HEK293 (cell line): ENCODE measurements around the gene DENND1A.
A peak's percentile ranks its signal among the peaks of the same experiment; 100 is the strongest.

Experiments used
- CTCF ChIA-PET: fragments of 350-600 bp; formaldehyde crosslinking; extraction: SDS; loops from one replicate; lab custom pipeline; 2021; ENCODE audit warnings: antibody characterized with exemption; lab: Yijun Ruan, JAX
- POLR2A ChIA-PET: fragments of 300-600 bp; formaldehyde crosslinking; extraction: SDS; loops from one replicate; lab custom pipeline; 2020; ENCODE audit warnings: antibody characterized with exemption, inconsistent platforms; lab: Yijun Ruan, JAX
- H3K27ac ChIP-seq: fragments of 200-500 bp; sonication (Bioruptor generic); 2 replicates; pipeline ENCODE4 v1.5.1; 2014; ENCODE audit warnings: low read depth, low read length, control low read depth, inconsistent platforms; ENCODE audit errors: extremely low read depth
- H3K36me3 ChIP-seq, 2 experiments: fragments of 200-500 bp in 1 of 2; sonication (Bioruptor generic) in 1 of 2; 1 replicate in 1 of 2; 2 replicates in 1 of 2; pipeline ENCODE4 v1.5.1; 2014 to 2017; ENCODE audit warnings: inconsistent platforms in 2 of 2, low read length in 2 of 2; ENCODE audit not compliant: control insufficient read depth in 2 of 2, insufficient read depth in 1 of 2
- H3K4me1 ChIP-seq: fragments of 200-500 bp; sonication (Bioruptor generic); 2 replicates; pipeline ENCODE4 v1.5.1; 2014; ENCODE audit warnings: mild to moderate bottlenecking, low read length, inconsistent platforms; ENCODE audit not compliant: control insufficient read depth, insufficient read depth
- H3K4me3 ChIP-seq: 2 replicates; pipeline ENCODE4 v1.5.1; 2011; ENCODE audit warnings: low read depth, mild to moderate bottlenecking, control low read depth, low read length, moderate library complexity
- H3K9me3 ChIP-seq: fragments of 200-500 bp; sonication (Bioruptor generic); 2 replicates; pipeline ENCODE4 v1.5.1; 2014; ENCODE audit warnings: low read depth, low read length, inconsistent platforms; ENCODE audit not compliant: control insufficient read depth, insufficient read depth
- GLIS1 ChIP-seq: fragments of 450-650 bp; formaldehyde crosslinking; IDR thresholded peaks from 2 replicates; pipeline ENCODE4 v1.5.1; 2016; ENCODE audit warnings: missing biosample characterization, missing genetic modification characterization
- GLIS2 ChIP-seq: fragments of 450-650 bp; formaldehyde crosslinking; IDR thresholded peaks from 2 replicates; pipeline ENCODE4 v1.5.1; 2016; ENCODE audit warnings: missing biosample characterization, missing genetic modification characterization
- SCRT1 ChIP-seq: fragments of 450-650 bp; formaldehyde crosslinking; IDR thresholded peaks from 2 replicates; pipeline ENCODE4 v1.5.1; 2016; ENCODE audit warnings: missing biosample characterization, missing genetic modification characterization, borderline replicate concordance
- ZBTB1 ChIP-seq: fragments of 450-650 bp; formaldehyde crosslinking; IDR thresholded peaks from 2 replicates; pipeline ENCODE4 v1.5.1; 2016; ENCODE audit warnings: missing biosample characterization, missing genetic modification characterization
- ZNF19 ChIP-seq: fragments of 450-650 bp; formaldehyde crosslinking; IDR thresholded peaks from 2 replicates; pipeline ENCODE4; 2016; ENCODE audit warnings: missing biosample characterization, missing genetic modification characterization, low read depth
- ZNF24 ChIP-seq: fragments of 450-650 bp; formaldehyde crosslinking; IDR thresholded peaks from 2 replicates; pipeline ENCODE4 v1.5.1; 2016; ENCODE audit warnings: missing biosample characterization, missing genetic modification characterization
- ZNF335 ChIP-seq: fragments of 450-650 bp; formaldehyde crosslinking; conservative IDR thresholded peaks from 2 replicates; pipeline ENCODE4 v1.5.1; 2016; ENCODE audit warnings: missing biosample characterization, missing genetic modification characterization
- ZNF341 ChIP-seq: fragments of 450-650 bp; formaldehyde crosslinking; IDR thresholded peaks from 2 replicates; pipeline ENCODE4; 2016; ENCODE audit warnings: low read depth, missing biosample characterization, missing genetic modification characterization
- ZNF366 ChIP-seq: fragments of 450-650 bp; formaldehyde crosslinking; conservative IDR thresholded peaks from 2 replicates; pipeline ENCODE4 v1.5.1; 2016; ENCODE audit warnings: missing biosample characterization, missing genetic modification characterization
- ZNF514 ChIP-seq: fragments of 450-650 bp; formaldehyde crosslinking; IDR thresholded peaks from 2 replicates; pipeline ENCODE4 v1.5.1; 2016; ENCODE audit warnings: missing biosample characterization, missing genetic modification characterization
- ZNF560 ChIP-seq: fragments of 450-650 bp; formaldehyde crosslinking; IDR thresholded peaks from 2 replicates; pipeline ENCODE4 v1.5.1; 2017; ENCODE audit warnings: missing biosample characterization, missing genetic modification characterization, borderline replicate concordance
- ZNF571 ChIP-seq: fragments of 450-650 bp; formaldehyde crosslinking; IDR thresholded peaks from 2 replicates; pipeline ENCODE4 v1.5.0; 2017; ENCODE audit warnings: missing biosample characterization, missing genetic modification characterization
- ZNF600 ChIP-seq: fragments of 450-650 bp; formaldehyde crosslinking; IDR thresholded peaks from 2 replicates; pipeline ENCODE4 v1.5.1; 2016; ENCODE audit warnings: missing biosample characterization, missing genetic modification characterization
- ZNF610 ChIP-seq: fragments of 450-650 bp; formaldehyde crosslinking; IDR thresholded peaks from 2 replicates; pipeline ENCODE4 v1.5.1; 2016; ENCODE audit warnings: missing biosample characterization, missing genetic modification characterization, borderline replicate concordance
- ZNF664 ChIP-seq: fragments of 450-650 bp; formaldehyde crosslinking; IDR thresholded peaks from 2 replicates; pipeline ENCODE4 v1.5.1; 2016; ENCODE audit warnings: missing biosample characterization, missing genetic modification characterization
- ZNF707 ChIP-seq: fragments of 450-650 bp; formaldehyde crosslinking; IDR thresholded peaks from 2 replicates; pipeline ENCODE4 v1.5.1; 2016; ENCODE audit warnings: missing biosample characterization, missing genetic modification characterization
- ZSCAN23 ChIP-seq: fragments of 450-650 bp; formaldehyde crosslinking; IDR thresholded peaks from 2 replicates; pipeline ENCODE4 v1.5.1; 2016; ENCODE audit warnings: missing biosample characterization, missing genetic modification characterization
- TF ChIP-seq, protein P1 (sequence below): fragments of 450-650 bp; formaldehyde crosslinking; IDR thresholded peaks from 2 replicates; pipeline ENCODE4 v1.5.1; 2016; ENCODE audit warnings: missing biosample characterization, missing genetic modification characterization
- TF ChIP-seq, protein P2 (sequence below): fragments of 450-650 bp; formaldehyde crosslinking; IDR thresholded peaks from 2 replicates; pipeline ENCODE4 v1.5.1; 2017; ENCODE audit warnings: missing biosample characterization, mild to moderate bottlenecking, missing genetic modification characterization, moderate library complexity
- TF ChIP-seq, protein P3 (sequence below): fragments of 450-650 bp; formaldehyde crosslinking; IDR thresholded peaks from 2 replicates; pipeline ENCODE4 v1.5.1; 2016; ENCODE audit warnings: missing biosample characterization, missing genetic modification characterization
- TF ChIP-seq, protein P4 (sequence below): fragments of 450-650 bp; IDR thresholded peaks from 2 replicates; pipeline ENCODE4 v1.5.1; 2018; ENCODE audit warnings: missing biosample characterization, missing genetic modification characterization
- TF ChIP-seq, protein P5 (sequence below): fragments of 450-650 bp; formaldehyde crosslinking; IDR thresholded peaks from 2 replicates; pipeline ENCODE4 v1.5.1; 2016; ENCODE audit warnings: missing biosample characterization, missing genetic modification characterization
- TF ChIP-seq, protein P6 (sequence below): fragments of 450-650 bp; formaldehyde crosslinking; IDR thresholded peaks from 2 replicates; pipeline ENCODE4 v1.5.1; 2017; ENCODE audit warnings: missing biosample characterization, missing genetic modification characterization
- TF ChIP-seq, protein P7 (sequence below): fragments of 450-650 bp; formaldehyde crosslinking; IDR thresholded peaks from 2 replicates; pipeline ENCODE4 v1.5.1; 2016; ENCODE audit warnings: missing biosample characterization, missing genetic modification characterization

DENND1A gene

DNA sequence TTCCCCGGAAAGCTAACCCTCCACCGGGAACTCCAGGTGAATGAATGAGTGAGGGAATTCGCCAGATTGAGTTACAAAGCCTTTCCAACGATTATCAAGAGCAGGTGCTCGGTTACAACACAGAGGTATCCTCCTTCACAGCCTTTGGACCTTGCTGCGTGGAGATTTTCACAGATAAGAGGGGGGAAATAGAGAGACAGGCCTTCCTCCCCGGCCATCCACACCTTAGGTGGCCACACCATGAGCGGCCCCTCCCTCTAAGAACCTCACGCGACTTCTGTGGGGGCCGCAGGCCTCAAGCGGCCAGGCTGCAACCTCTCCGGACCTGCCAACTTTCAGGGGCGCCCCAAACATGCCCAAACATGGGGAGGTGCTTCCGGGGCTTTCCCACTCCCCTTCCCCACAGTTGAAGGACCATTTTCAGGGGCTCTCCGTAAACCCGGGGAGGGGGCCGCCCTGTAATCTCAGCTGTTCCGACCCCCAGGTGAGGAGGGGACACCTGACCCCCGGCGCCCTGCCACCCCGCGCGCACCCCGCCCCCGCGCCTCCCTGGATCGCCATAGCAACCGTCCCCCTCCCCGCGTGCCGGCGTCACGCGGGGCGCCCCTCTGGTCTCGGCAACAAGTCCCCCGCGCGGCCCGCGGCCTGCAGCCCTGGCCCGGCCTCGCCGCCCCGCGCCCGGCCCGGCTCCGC, 603 bp downstream of the DENND1A start:
- Histone ChIP-seq H3K36me3 (no peaks in the 10 kb centered on the region), H3K9me3 (no peaks in the 10 kb centered on the region), H3K4me1 (peaks cover 11% of the 10 kb centered on the region), H3K27ac (peak overlapping the region; percentile 84), H3K4me3 (peak overlapping the region; percentile 44)
- ChIA-PET CTCF (no interaction called here), POLR2A (no interaction called here)
- TF ChIP-seq, protein P1, sequence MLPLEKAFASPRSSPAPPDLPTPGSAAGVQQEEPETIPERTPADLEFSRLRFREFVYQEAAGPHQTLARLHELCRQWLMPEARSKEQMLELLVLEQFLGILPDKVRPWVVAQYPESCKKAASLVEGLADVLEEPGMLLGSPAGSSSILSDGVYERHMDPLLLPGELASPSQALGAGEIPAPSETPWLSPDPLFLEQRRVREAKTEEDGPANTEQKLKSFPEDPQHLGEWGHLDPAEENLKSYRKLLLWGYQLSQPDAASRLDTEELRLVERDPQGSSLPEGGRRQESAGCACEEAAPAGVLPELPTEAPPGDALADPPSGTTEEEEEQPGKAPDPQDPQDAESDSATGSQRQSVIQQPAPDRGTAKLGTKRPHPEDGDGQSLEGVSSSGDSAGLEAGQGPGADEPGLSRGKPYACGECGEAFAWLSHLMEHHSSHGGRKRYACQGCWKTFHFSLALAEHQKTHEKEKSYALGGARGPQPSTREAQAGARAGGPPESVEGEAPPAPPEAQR (tag by site-specific recombination) = no peak
- TF ChIP-seq, protein P2, sequence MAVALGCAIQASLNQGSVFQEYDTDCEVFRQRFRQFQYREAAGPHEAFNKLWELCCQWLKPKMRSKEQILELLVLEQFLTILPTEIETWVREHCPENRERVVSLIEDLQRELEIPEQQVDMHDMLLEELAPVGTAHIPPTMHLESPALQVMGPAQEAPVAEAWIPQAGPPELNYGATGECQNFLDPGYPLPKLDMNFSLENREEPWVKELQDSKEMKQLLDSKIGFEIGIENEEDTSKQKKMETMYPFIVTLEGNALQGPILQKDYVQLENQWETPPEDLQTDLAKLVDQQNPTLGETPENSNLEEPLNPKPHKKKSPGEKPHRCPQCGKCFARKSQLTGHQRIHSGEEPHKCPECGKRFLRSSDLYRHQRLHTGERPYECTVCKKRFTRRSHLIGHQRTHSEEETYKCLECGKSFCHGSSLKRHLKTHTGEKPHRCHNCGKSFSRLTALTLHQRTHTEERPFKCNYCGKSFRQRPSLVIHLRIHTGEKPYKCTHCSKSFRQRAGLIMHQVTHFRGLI (tag by site-specific recombination) = no peak
- no peak for TF ChIP-seq ZNF600 (tag by site-specific recombination)
- TF ChIP-seq ZNF19 = no peak
- no peak for TF ChIP-seq ZNF571
- TF ChIP-seq ZNF514 (tag by site-specific recombination) = no peak
- peak; percentile 67 for TF ChIP-seq GLIS2 (tag by site-specific recombination)
- peak; percentile 84 for TF ChIP-seq ZNF335 (tag by site-specific recombination)
- peak; percentile 52 for TF ChIP-seq ZNF24 (tag by site-specific recombination)
- TF ChIP-seq, protein P3, sequence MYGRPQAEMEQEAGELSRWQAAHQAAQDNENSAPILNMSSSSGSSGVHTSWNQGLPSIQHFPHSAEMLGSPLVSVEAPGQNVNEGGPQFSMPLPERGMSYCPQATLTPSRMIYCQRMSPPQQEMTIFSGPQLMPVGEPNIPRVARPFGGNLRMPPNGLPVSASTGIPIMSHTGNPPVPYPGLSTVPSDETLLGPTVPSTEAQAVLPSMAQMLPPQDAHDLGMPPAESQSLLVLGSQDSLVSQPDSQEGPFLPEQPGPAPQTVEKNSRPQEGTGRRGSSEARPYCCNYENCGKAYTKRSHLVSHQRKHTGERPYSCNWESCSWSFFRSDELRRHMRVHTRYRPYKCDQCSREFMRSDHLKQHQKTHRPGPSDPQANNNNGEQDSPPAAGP = no peak; the same call in 1 of the 2 replicates
- TF ChIP-seq, protein P4, sequence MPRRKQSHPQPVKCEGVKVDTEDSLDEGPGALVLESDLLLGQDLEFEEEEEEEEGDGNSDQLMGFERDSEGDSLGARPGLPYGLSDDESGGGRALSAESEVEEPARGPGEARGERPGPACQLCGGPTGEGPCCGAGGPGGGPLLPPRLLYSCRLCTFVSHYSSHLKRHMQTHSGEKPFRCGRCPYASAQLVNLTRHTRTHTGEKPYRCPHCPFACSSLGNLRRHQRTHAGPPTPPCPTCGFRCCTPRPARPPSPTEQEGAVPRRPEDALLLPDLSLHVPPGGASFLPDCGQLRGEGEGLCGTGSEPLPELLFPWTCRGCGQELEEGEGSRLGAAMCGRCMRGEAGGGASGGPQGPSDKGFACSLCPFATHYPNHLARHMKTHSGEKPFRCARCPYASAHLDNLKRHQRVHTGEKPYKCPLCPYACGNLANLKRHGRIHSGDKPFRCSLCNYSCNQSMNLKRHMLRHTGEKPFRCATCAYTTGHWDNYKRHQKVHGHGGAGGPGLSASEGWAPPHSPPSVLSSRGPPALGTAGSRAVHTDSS (tag by site-specific recombination) = 0 out of 2 replicates have a peak, but pooled peaks have one; percentile 9
- 0 out of 2 replicates have a peak, but pooled peaks have one; percentile 21 for TF ChIP-seq ZNF366 (tag by site-specific recombination)
- TF ChIP-seq GLIS1 = peak; percentile 35
- TF ChIP-seq ZSCAN23 (tag by site-specific recombination) = no peak
- no peak for TF ChIP-seq ZNF610 (tag by site-specific recombination)
- TF ChIP-seq, protein P5, sequence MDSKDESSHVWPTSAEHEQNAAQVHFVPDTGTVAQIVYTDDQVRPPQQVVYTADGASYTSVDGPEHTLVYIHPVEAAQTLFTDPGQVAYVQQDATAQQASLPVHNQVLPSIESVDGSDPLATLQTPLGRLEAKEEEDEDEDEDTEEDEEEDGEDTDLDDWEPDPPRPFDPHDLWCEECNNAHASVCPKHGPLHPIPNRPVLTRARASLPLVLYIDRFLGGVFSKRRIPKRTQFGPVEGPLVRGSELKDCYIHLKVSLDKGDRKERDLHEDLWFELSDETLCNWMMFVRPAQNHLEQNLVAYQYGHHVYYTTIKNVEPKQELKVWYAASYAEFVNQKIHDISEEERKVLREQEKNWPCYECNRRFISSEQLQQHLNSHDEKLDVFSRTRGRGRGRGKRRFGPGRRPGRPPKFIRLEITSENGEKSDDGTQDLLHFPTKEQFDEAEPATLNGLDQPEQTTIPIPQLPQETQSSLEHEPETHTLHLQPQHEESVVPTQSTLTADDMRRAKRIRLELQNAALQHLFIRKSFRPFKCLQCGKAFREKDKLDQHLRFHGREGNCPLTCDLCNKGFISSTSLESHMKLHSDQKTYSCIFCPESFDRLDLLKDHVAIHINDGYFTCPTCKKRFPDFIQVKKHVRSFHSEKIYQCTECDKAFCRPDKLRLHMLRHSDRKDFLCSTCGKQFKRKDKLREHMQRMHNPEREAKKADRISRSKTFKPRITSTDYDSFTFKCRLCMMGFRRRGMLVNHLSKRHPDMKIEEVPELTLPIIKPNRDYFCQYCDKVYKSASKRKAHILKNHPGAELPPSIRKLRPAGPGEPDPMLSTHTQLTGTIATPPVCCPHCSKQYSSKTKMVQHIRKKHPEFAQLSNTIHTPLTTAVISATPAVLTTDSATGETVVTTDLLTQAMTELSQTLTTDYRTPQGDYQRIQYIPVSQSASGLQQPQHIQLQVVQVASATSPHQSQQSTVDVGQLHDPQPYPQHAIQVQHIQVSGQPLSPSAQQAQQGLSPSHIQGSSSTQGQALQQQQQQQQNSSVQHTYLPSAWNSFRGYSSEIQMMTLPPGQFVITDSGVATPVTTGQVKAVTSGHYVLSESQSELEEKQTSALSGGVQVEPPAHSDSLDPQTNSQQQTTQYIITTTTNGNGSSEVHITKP (tag by site-specific recombination) = peak; percentile 79
- TF ChIP-seq ZNF664 (tag by site-specific recombination) = no peak
- no peak for TF ChIP-seq ZNF707
- TF ChIP-seq, protein P6, sequence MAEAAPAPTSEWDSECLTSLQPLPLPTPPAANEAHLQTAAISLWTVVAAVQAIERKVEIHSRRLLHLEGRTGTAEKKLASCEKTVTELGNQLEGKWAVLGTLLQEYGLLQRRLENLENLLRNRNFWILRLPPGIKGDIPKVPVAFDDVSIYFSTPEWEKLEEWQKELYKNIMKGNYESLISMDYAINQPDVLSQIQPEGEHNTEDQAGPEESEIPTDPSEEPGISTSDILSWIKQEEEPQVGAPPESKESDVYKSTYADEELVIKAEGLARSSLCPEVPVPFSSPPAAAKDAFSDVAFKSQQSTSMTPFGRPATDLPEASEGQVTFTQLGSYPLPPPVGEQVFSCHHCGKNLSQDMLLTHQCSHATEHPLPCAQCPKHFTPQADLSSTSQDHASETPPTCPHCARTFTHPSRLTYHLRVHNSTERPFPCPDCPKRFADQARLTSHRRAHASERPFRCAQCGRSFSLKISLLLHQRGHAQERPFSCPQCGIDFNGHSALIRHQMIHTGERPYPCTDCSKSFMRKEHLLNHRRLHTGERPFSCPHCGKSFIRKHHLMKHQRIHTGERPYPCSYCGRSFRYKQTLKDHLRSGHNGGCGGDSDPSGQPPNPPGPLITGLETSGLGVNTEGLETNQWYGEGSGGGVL (tag by site-specific recombination) = peak; percentile 22; the same call in 1 of the 2 replicates
- TF ChIP-seq SCRT1 (tag by site-specific recombination) = no peak
- peak; percentile 31; the same call in 1 of the 2 replicates for TF ChIP-seq ZNF341
- TF ChIP-seq ZNF560 (tag by site-specific recombination) = no peak
- TF ChIP-seq, protein P7, sequence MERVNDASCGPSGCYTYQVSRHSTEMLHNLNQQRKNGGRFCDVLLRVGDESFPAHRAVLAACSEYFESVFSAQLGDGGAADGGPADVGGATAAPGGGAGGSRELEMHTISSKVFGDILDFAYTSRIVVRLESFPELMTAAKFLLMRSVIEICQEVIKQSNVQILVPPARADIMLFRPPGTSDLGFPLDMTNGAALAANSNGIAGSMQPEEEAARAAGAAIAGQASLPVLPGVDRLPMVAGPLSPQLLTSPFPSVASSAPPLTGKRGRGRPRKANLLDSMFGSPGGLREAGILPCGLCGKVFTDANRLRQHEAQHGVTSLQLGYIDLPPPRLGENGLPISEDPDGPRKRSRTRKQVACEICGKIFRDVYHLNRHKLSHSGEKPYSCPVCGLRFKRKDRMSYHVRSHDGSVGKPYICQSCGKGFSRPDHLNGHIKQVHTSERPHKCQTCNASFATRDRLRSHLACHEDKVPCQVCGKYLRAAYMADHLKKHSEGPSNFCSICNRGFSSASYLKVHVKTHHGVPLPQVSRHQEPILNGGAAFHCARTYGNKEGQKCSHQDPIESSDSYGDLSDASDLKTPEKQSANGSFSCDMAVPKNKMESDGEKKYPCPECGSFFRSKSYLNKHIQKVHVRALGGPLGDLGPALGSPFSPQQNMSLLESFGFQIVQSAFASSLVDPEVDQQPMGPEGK (tag by site-specific recombination) = peak; percentile 73; the same call in 1 of the 2 replicates
- no peak for TF ChIP-seq ZBTB1
